ENCODE results near the gene PLOD2. TPM values are rescaled to one million over a fixed set of nuclear protein-coding genes. Genes with fewer than 3 reads are reported as not detected.

The PLOD2 gene
- total RNA-seq (2021; ENCODE audit: unreplicated experiment), result 158 TPM
- polyA plus RNA-seq (2012; ENCODE audit: insufficient read length), result 81.1 TPM
- Bru-seq, nascent RNA, result percentile 96 among the genes with signal in this experiment
- percentile 88 among the genes with signal in this experiment for BruChase-seq, experiment 1, labeled RNA remaining after a 2-hour chase
- percentile 93 among the genes with signal in this experiment for BruChase-seq, experiment 2, labeled RNA remaining after a 6-hour chase
- long read RNA-seq, transcript PLOD2-201 (20 exons, 3,732 nt), result major isoform, 432 of 590 reads
- long read RNA-seq, transcript PLOD2-202 (19 exons, 3,665 nt), result minor isoform, 75 of 590 reads
- long read RNA-seq, partial matches to known transcripts, result 38 of 590 reads
- long read RNA-seq, other reads (novel, unspliced or antisense), result 41 of 590 reads

- Histone ChIP-seq H3K36me3 (ENCODE audit: control insufficient read depth, insufficient read depth, low read length) (no peaks in the 10 kb centered on the region; the same call in 1 of the 2 replicates), H3K27me3 (ENCODE audit: control insufficient read depth, insufficient read depth, low read length) (no peaks in the 10 kb centered on the region), H3K4me3 (ENCODE audit: low read depth in 2 of 2, low read length in 2 of 2) (peak within 1 kb of the TSS; percentile 77 to 93), H3K4me1 (ENCODE audit: control insufficient read depth, insufficient read depth, low read length) (peaks cover 66% of the 10 kb centered on the region), H3K27ac (ENCODE audit: low read length) (peak within 1 kb of the TSS; percentile 99), H3K9me3 (ENCODE audit: control insufficient read depth, insufficient read depth, low read depth, low read length) (no peaks in the 10 kb centered on the region)
- POLR2A ChIA-PET, result interaction anchor here (0.5 kb wide), 1 partner anchor 23 kb away, joined by 5 read pairs; no protein-coding TSS in a partner anchor
- in situ Hi-C loops (cut with HindIII; ENCODE audit: low pct_unique_long_range_greater_than_20kb, low sequenced_read_pairs), result no loop called here
- BruUV-seq (replicated peaks), result no TSS peak
- no peak for DNase-seq (ENCODE audit: low read depth, low spot score)
- intact Hi-C loops (cut with micrococcal nuclease; ENCODE audit: unreplicated experiment), result loop anchor here (5.0 kb wide), 1 partner anchor 94 kb away; no protein-coding TSS in a partner anchor
- ATAC-seq, result peak; percentile 82
- TF ChIP-seq POLR2AphosphoS5 (IDR thresholded peaks at IDR 0.05; ENCODE audit: low read depth, low read length) (peak; percentile 87), TCF7L2 (IDR thresholded peaks at IDR 0.05; ENCODE audit: low read depth, low read length) (peak; percentile 29; the same call in 1 of the 2 replicates), REST (IDR thresholded peaks at IDR 0.05; ENCODE audit: insufficient read depth in 1 of 2, low read depth in 2 of 2, low read length in 1 of 2) (no peak), SIN3A (IDR thresholded peaks at IDR 0.05; ENCODE audit: borderline replicate concordance, insufficient read depth, low read depth, low read length) (peak; percentile 85; the same call in 1 of the 2 replicates), CTCF (IDR thresholded peaks at IDR 0.05) (no peak)
- CTCF ChIA-PET, result interaction anchor here (0.6 to 1.2 kb wide), 2 partner anchors 51 to 96 kb away, joined by 3 to 4 read pairs; no protein-coding TSS in a partner anchor
Measured at GRCh38 chr3:146160964-146161662, at the start of gene PLOD2. Gene PLOD2 (minus strand): TSS chr3:146161184. CDS start chr3:146160989, 195 bp downstream.

- Histone ChIP-seq H3K27me3 (ENCODE audit: control insufficient read depth, insufficient read depth, low read length) (no peaks in the 10 kb centered on the region), H3K27ac (ENCODE audit: low read length) (no peak overlapping the region), H3K4me1 (ENCODE audit: control insufficient read depth, insufficient read depth, low read length) (no peaks in the 10 kb centered on the region), H3K9me3 (ENCODE audit: control insufficient read depth, insufficient read depth, low read depth, low read length) (no peaks in the 10 kb centered on the region), H3K36me3 (ENCODE audit: control insufficient read depth, insufficient read depth, low read length) (no peaks in the 10 kb centered on the region), H3K4me3 (ENCODE audit: low read depth in 2 of 2, low read length in 2 of 2) (no peak overlapping the region)
- CTCF ChIA-PET, result no interaction called here
- in situ Hi-C loops (cut with HindIII; ENCODE audit: low pct_unique_long_range_greater_than_20kb, low sequenced_read_pairs), result no loop called here
- TF ChIP-seq TCF7L2 (IDR thresholded peaks at IDR 0.05; ENCODE audit: low read depth, low read length), result no peak
- no peak for TF ChIP-seq SIN3A (IDR thresholded peaks at IDR 0.05; ENCODE audit: borderline replicate concordance, insufficient read depth, low read depth, low read length)
- TF ChIP-seq CTCF (IDR thresholded peaks at IDR 0.05), result no peak
- no peak for TF ChIP-seq REST (IDR thresholded peaks at IDR 0.05; ENCODE audit: insufficient read depth in 1 of 2, low read depth in 2 of 2, low read length in 1 of 2)
- TF ChIP-seq POLR2AphosphoS5 (IDR thresholded peaks at IDR 0.05; ENCODE audit: low read depth, low read length), result no peak
- DNase-seq (ENCODE audit: low read depth, low spot score), result no peak
- ATAC-seq, result no peak
- intact Hi-C loops (cut with micrococcal nuclease; ENCODE audit: unreplicated experiment), result no loop called here
- POLR2A ChIA-PET, result no interaction called here
- BruUV-seq (replicated peaks), result no TSS peak
Measured at GRCh38 chr3:146209371-146209770, 48.4 kb upstream of the PLOD2 start.

Data from Panc1 (cell line).